ENCODE results near the gene ARHGEF7. TPM values are rescaled to one million over a fixed set of nuclear protein-coding genes. Genes with fewer than 3 reads are reported as not detected.
"Not testable (repeated sequence)": the region's sequence is repeated elsewhere in the genome, so short reads cannot be mapped to it uniquely, and the experiment has no call there.

The ARHGEF7 gene
- total RNA-seq, 4 donors from 2014 or later, result 11.5 to 57.2 (median 36.5) TPM

DNA sequence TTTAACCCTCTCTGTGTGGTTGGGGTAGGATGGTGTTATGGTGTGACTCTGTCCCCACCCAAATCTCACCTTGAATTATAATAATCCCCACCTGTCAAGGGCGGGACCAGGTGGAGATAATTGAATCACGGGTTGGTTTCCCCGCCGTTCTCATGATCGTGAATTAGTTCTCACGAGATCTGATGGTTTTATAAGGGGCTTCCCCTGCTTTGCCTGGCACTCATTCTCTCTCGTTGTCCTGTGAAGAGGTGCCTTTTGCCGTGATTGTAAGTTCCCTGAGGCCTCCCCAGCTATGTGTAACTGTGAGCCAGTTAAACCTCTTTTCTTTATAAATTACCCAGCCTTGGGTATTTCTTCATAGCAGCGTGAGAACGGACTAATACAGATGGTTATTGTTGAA, 68.8 kb downstream of the ARHGEF7 start:
- intact Hi-C loops (cut with DNase I), result no loop called here
- H3K27ac ChIP-seq, result peak overlapping the region in 3 of 4 donors; percentile 54 to 62 (median 57)
- no peaks in the 10 kb centered on the region for H3K9me3 ChIP-seq
- no peak overlapping the region for H3K4me3 ChIP-seq
- TF ChIP-seq, protein P1, sequence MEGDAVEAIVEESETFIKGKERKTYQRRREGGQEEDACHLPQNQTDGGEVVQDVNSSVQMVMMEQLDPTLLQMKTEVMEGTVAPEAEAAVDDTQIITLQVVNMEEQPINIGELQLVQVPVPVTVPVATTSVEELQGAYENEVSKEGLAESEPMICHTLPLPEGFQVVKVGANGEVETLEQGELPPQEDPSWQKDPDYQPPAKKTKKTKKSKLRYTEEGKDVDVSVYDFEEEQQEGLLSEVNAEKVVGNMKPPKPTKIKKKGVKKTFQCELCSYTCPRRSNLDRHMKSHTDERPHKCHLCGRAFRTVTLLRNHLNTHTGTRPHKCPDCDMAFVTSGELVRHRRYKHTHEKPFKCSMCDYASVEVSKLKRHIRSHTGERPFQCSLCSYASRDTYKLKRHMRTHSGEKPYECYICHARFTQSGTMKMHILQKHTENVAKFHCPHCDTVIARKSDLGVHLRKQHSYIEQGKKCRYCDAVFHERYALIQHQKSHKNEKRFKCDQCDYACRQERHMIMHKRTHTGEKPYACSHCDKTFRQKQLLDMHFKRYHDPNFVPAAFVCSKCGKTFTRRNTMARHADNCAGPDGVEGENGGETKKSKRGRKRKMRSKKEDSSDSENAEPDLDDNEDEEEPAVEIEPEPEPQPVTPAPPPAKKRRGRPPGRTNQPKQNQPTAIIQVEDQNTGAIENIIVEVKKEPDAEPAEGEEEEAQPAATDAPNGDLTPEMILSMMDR (IDR thresholded peaks at IDR 0.05), result no peak
- WGBS, 2 donors, result 77 to 82% methylated on average over 10 of the region's 10 CpGs
- DNase-seq, result no peak
- peaks cover 0 to 11% (median 0%) of the 10 kb centered on the region in 3 donors for H3K36me3 ChIP-seq
- H3K27me3 ChIP-seq, result no peaks in the 10 kb centered on the region
- H3K4me1 ChIP-seq, result peaks cover 22 to 65% (median 23%) of the 10 kb centered on the region in 3 donors

DNA sequence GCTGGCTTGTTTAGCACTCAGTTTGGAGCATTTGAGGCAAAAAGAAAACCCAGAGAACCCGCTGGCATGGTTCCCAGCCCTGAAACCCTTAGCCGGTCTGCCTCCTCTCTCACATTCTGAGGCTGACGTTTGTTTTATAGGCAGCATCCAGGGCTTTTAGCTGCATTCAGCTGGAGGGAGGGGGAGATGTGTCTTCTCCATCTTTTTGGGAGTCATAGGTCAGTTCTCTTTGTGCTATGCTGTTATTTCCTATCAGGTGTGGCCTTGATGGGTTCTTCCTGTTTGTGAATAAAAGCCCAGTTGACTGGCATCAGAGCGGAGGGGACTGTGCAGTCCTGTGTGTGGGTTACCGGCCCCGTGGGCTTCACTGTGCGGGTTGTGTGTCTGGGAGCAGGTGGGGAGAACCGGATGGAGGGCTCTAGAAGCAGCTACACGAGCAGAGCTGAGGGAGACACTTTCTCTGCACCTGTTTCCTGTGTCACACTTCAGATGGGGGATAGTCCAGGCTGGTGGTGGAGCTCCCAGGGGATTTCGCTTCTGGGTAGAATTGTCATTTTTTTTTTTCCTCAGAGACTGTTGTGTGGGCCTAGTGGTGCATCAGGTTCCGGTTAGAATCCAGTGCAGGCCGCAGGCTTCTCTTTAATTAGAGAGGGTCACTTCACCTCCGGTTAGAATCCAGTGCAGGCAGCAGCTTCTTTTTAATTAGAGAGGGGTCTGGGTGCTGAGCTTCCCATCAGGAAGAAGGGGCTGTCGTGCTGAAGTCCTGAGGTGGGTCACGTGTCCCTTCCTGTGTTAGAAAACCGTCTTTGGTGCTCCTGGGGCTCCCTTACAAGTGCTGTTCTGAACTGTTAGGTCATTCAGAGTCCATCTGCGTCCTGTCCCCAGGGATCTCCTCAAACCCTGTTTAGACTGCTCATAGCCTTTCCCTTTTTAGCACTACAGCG, 69.6 kb downstream of the ARHGEF7 start:
- Histone ChIP-seq H3K4me3 (peak overlapping the region in 1 of 4 donors; percentile 19), H3K36me3 (peaks cover 0 to 11% (median 0%) of the 10 kb centered on the region in 3 donors), H3K4me1 (peaks cover 22 to 65% (median 30%) of the 10 kb centered on the region in 3 donors), H3K27ac (peak overlapping the region in 3 of 4 donors; percentile 54 to 62 (median 57)), H3K9me3 (no peaks in the 10 kb centered on the region), H3K27me3 (no peaks in the 10 kb centered on the region)
- WGBS, 2 donors, result 55 to 70% methylated on average over 12 to 16 of the region's 18 CpGs
- TF ChIP-seq, protein P1 (IDR thresholded peaks at IDR 0.05), result no peak
- no peak for TF ChIP-seq POLR2A (IDR thresholded peaks at IDR 0.05)
- intact Hi-C loops (cut with DNase I), result no loop called here
- no peak for DNase-seq

DNA sequence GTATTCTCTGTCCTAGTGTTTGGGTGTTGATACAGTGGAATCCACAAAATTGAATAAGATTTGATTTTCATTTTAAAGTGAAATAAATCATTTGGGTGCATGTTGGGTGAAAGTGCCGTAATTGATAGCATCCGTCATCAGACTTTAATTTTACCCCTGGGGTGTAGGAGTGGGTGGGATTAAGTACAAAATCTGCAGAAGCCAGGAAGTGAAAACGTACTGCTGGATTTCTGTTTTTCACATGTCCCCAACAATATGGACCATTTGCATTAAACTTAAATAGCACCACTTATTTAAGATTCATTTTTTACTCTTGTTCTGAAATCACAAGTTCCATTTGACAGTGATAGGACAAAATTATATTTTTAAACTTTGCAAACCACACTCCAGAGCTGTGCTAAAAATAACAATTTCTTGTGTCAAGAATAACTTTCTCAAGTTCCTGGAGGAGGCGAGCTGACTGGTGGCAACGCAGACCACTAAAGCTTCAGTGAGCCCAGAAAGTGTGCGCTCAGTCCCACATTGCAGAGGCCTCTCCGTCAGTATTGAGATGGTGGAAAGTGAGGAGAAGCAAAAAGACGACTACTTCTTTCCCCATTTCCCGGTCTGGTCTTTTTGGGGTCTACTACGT, 71.3 kb downstream of the ARHGEF7 start:
- DNase-seq, result no peak
- no peaks in the 10 kb centered on the region for H3K27me3 ChIP-seq
- H3K27ac ChIP-seq, result peak overlapping the region in 3 of 4 donors; percentile 56 to 57 (median 57)
- H3K36me3 ChIP-seq, result peaks cover 0 to 11% (median 0%) of the 10 kb centered on the region in 3 donors
- no peaks in the 10 kb centered on the region for H3K9me3 ChIP-seq
- TF ChIP-seq, protein P1 (IDR thresholded peaks at IDR 0.05), result no peak
- TF ChIP-seq POLR2A (IDR thresholded peaks at IDR 0.05), result no peak
- H3K4me3 ChIP-seq, result no peak overlapping the region
- 86% methylated on average over 10 of the region's 10 CpGs for WGBS, 2 donors
- peaks cover 27 to 78% (median 34%) of the 10 kb centered on the region in 3 donors for H3K4me1 ChIP-seq
- intact Hi-C loops (cut with DNase I), result no loop called here

DNA sequence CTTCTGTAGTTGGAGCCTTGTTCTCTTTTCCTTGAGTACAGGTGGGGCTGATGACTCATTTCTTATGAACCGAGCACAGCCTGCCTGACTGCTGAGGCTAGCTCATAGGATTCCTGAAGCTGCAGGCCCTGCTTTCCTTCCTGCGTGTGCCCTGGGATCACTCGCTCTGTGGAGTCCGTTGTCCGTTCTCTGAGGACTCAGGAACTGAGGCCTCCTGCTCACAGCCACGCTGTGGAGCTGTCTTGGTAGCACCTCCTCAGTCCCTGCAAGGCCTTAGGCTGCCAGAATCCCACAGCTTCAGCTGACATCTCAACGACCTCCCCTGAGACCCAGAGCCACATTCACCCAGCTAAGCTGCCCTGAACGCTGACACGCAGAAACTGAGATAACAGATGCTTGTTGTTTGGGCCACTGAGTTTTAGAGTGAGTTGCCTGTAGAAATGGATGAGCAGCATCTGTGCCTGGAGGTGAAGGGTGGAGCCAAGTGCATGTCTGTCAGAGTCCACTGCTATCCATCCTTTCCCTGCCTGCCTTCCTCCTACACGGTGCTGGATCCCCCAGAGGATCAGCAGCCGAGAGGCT, 72.9 kb downstream of the ARHGEF7 start:
- Histone ChIP-seq H3K36me3 (no peaks in the 10 kb centered on the region), H3K27me3 (no peaks in the 10 kb centered on the region), H3K4me1 (peaks cover 27 to 82% (median 34%) of the 10 kb centered on the region in 3 donors), H3K4me3 (peak overlapping the region in 1 of 4 donors; percentile 0), H3K27ac (peak overlapping the region; percentile 36 to 56 (median 52)), H3K9me3 (no peaks in the 10 kb centered on the region)
- WGBS, 2 donors, result 41 to 51% methylated on average over 6 to 8 of the region's 11 CpGs
- DNase-seq, result no peak
- intact Hi-C loops (cut with DNase I), result no loop called here
- TF ChIP-seq POLR2A (IDR thresholded peaks at IDR 0.05), result no peak
- TF ChIP-seq, protein P1 (IDR thresholded peaks at IDR 0.05), result no peak

DNA sequence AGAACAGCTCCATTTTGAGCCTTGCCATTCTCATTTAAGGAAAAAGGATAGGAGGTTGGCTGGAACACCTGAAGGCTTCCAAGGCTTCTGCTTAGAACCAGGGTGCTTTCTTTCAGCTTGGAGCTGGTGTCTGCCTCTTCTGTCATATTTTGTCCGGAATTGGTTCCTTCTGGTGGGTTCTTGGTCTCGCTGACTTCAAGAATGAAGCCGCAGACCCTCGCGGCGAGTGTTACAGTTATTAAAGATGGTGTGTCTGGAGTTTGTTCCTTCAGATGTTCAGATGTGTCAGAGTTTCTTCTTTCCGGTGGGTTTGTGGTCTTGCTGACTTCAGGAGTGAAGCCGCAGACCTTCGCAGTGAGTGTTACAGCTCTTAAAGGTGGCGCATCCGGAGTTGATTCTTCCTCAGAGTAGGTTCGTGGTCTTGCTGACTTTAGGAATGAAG, 74.0 kb downstream of the ARHGEF7 start:
- 91 to 96% methylated on average over 6 to 9 of the region's 12 CpGs for WGBS, 2 donors
- H3K36me3 ChIP-seq; DNase-seq; H3K4me3 ChIP-seq; H3K27me3 ChIP-seq; H3K9me3 ChIP-seq; intact Hi-C loops (cut with DNase I): not testable (repeated sequence)
- Histone ChIP-seq H3K27ac (peak overlapping the region in 1 of 4 donors; percentile 29), H3K4me1 (peaks cover 23 to 77% (median 34%) of the 10 kb centered on the region in 3 donors)

DNA sequence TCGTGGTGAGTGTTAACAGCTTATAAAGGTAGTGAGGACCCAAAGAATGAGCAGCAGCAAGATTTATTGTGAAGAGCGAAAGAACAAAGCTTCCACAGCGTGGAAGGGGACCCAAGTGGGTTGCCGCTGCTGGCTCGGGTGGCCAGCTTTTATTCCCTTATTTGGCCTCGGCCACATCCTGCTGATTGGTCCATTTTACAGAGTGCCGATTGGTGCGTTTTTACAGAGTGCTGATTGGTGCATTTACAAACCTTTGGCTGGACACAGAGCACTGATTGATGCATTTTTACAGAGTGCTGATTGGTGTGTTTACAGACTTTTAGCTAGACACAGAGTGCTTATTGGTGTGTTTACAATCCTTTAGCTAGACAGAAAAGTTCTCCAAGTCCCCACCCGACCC, 74.4 kb downstream of the ARHGEF7 start:
- H3K36me3 ChIP-seq; H3K27me3 ChIP-seq; DNase-seq; H3K4me3 ChIP-seq; H3K9me3 ChIP-seq; intact Hi-C loops (cut with DNase I); H3K27ac ChIP-seq: not testable (repeated sequence)
- 89 to 94% methylated on average over 6 to 8 of the region's 9 CpGs for whole genome bisulfite sequencing, 2 donors
- peaks cover 19 to 72% (median 34%) of the 10 kb centered on the region in 3 donors for H3K4me1 ChIP-seq

DNA sequence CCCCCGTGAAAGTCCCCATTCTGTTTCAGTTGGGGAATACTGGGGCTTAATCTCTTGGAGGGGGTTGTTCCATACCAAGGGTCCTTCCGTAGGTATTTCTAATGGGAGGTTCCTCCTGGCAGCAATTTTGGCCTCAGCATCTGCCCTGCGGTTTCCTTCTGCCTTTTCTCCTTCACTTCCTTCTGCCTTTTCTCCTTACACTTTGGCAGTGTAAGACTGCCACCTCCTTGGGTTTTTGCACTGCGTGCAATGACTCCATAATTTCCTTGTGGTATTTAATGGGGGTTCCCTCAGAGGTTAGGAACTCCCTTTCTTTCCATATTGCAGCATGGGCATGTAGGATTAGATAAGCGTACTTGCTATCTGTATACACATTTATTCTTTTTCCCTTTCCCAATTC, 78.1 kb downstream of the ARHGEF7 start:
- WGBS, 2 donors, result 77 to 90% methylated on average over 5 of the region's 5 CpGs
- H3K9me3 ChIP-seq; intact Hi-C loops (cut with DNase I); DNase-seq; H3K27ac ChIP-seq; H3K27me3 ChIP-seq; H3K4me3 ChIP-seq; H3K36me3 ChIP-seq: not testable (repeated sequence)
- H3K4me1 ChIP-seq, result peaks cover 8 to 41% (median 18%) of the 10 kb centered on the region in 3 donors

DNA sequence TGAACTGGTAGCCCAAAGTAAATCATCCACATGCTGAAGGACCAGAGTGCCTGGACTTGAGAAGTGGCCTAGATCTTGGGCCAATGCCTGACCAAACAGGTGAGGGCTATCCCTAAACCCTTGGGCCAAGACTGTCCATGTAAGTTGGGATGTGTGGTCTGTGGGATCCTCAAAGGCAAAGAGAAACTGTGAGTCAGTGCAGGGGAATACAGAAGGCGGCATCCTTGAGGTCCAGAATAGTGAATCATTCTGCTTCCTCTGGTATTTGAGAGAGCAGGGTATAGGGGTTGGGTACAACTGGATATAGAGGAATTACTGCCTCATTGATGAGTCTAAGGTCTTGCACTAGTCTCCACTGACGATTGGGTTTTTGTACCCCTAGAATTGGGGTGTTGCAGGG, 79.5 kb downstream of the ARHGEF7 start:
- 67 to 100% methylated on average over 1 to 2 of the region's 2 CpGs for WGBS, 2 donors
- Histone ChIP-seq H3K4me1 (peaks cover 5 to 27% (median 5%) of the 10 kb centered on the region in 3 donors), H3K36me3 (peaks cover 0 to 16% (median 0%) of the 10 kb centered on the region in 3 donors)
- DNase-seq; H3K9me3 ChIP-seq; H3K27ac ChIP-seq; H3K27me3 ChIP-seq; H3K4me3 ChIP-seq; intact Hi-C loops (cut with DNase I): not testable (repeated sequence)
